A549 (cell line): Measurements from ENCODE around the gene TOM1L2. TPM values are rescaled to one million over a fixed set of nuclear protein-coding genes. Genes with fewer than 3 reads are reported as not detected.

Source experiments
- ATAC-seq, 2 experiments: fragments of 200-7000 bp in 1 of 2; fragments of >200 bp in 1 of 2; cut with Nextera tagmentation in 1 of 2; cut with Tn5 transposase in 1 of 2; 3 replicates each; pipeline versions ENCODE4 v1.8.0 to v1.9.1; 2018 to 2020; ENCODE audit warnings: mild to moderate bottlenecking in 1 of 2, moderate library complexity in 1 of 2
- CTCF ChIA-PET: fragments of 300-600 bp; sonication (Branson Sonifier 250); formaldehyde crosslinking; extraction: SDS; loops from one replicate; lab custom pipeline; 2021; ENCODE audit warnings: antibody characterized with exemption, inconsistent platforms; lab: Yijun Ruan, JAX
- POLR2A ChIA-PET: fragments of 350-600 bp; formaldehyde crosslinking; extraction: SDS; loops from one replicate; lab custom pipeline; 2021; ENCODE audit warnings: antibody characterized with exemption, inconsistent platforms; lab: Yijun Ruan, JAX
- DNase-seq, 2 experiments: peaks; one replicate each; pipeline versions ENCODE4 v3.0.0 to v3.0.0-alpha.2; 2011 to 2016; ENCODE audit warnings: low read depth in 1 of 2, low spot score in 1 of 2
- FAIRE-seq: peaks from 2 replicates; lab custom pipeline; 2011; peaks lifted over from hg19 to GRCh38; lab: Jason Lieb, UNC
- H3K27ac ChIP-seq, 2 experiments: fragments of >200 bp; sonication (Bioruptor Twin); formaldehyde crosslinking; 3 replicates each; pipeline ENCODE4 v1.5.1; 2016 to 2017
- H3K4me1 ChIP-seq: fragments of >200 bp; sonication (Bioruptor Twin); formaldehyde crosslinking; 3 replicates; pipeline ENCODE4 v1.6.1; 2016
- H3K4me2 ChIP-seq: fragments of >200 bp; sonication (Bioruptor Twin); formaldehyde crosslinking; 3 replicates; pipeline ENCODE4 v1.6.1; 2016
- H3K4me3 ChIP-seq: fragments of >200 bp; sonication (Bioruptor Twin); formaldehyde crosslinking; 3 replicates; pipeline ENCODE4 v1.5.1; 2016
- H3K9me3 ChIP-seq: fragments of >200 bp; sonication (Bioruptor Twin); formaldehyde crosslinking; 3 replicates; pipeline ENCODE4 v1.6.1; 2016
- EHMT2 ChIP-seq: fragments of 200-600 bp; sonication (generic); IDR thresholded peaks from 2 replicates; pipeline ENCODE4 v1.6.1; 2016; ENCODE audit warnings: antibody characterized with exemption, low read depth, mild to moderate bottlenecking, moderate library complexity
- FOSL2 ChIP-seq, 2 experiments: fragments of 450-650 bp in 1 of 2; fragments of >200 bp in 1 of 2; sonication (Bioruptor Twin) in 1 of 2; formaldehyde crosslinking; IDR thresholded peaks; 2 replicates each; pipeline versions ENCODE4 v1.5.0 to v1.6.1; 2016 to 2020; ENCODE audit warnings: mild to moderate bottlenecking in 1 of 2, moderate library complexity in 1 of 2
- FOXS1 ChIP-seq: fragments of 250-450 bp; sonication (Bioruptor Pico); IDR thresholded peaks from 2 replicates; pipeline ENCODE4 v1.5.0; 2020; ENCODE audit warnings: mild to moderate bottlenecking, moderate library complexity
- GATA3 ChIP-seq: IDR thresholded peaks from 2 replicates; pipeline ENCODE4 v1.6.1; 2012; ENCODE audit warnings: borderline replicate concordance
- HOXA7 ChIP-seq: fragments of 250-450 bp; sonication (Bioruptor Pico); IDR thresholded peaks from 2 replicates; pipeline ENCODE4 v1.5.0; 2020; ENCODE audit warnings: mild to moderate bottlenecking, moderate library complexity
- HOXB5 ChIP-seq: fragments of 250-450 bp; sonication (Bioruptor Pico); IDR thresholded peaks from 2 replicates; pipeline ENCODE4 v1.5.0; 2020; ENCODE audit warnings: mild to moderate bottlenecking, moderate library complexity
- JUNB ChIP-seq: fragments of >200 bp; sonication (Bioruptor Twin); formaldehyde crosslinking; IDR thresholded peaks from 2 replicates; pipeline ENCODE4 v1.6.1; 2016
- PHF8 ChIP-seq: fragments of 200-600 bp; sonication (generic); IDR thresholded peaks from 2 replicates; pipeline ENCODE4 v1.6.1; 2016; ENCODE audit warnings: low read depth, mild to moderate bottlenecking, antibody characterized with exemption, moderate library complexity, borderline replicate concordance
- SMC3 ChIP-seq: fragments of >200 bp; sonication (Bioruptor Twin); formaldehyde crosslinking; IDR thresholded peaks from 3 replicates; pipeline ENCODE4 v1.6.1; 2018; ENCODE audit warnings: inconsistent platforms
- SREBF2 ChIP-seq: fragments of 450-650 bp; IDR thresholded peaks from 2 replicates; pipeline ENCODE4 v1.6.1; 2014; ENCODE audit warnings: mild to moderate bottlenecking, moderate library complexity
- ZC3H11A ChIP-seq: fragments of 450-650 bp; IDR thresholded peaks from 2 replicates; pipeline ENCODE4 v1.6.1; 2014; ENCODE audit warnings: antibody characterized with exemption, mild to moderate bottlenecking
- ZFP36 ChIP-seq: fragments of 450-650 bp; IDR thresholded peaks from 2 replicates; pipeline ENCODE4 v1.6.1; 2014; ENCODE audit warnings: borderline replicate concordance; ENCODE audit not compliant: partially characterized antibody
- WGBS: methylation state at CpG from one replicate; pipeline ENCODE4 v1.1.6; 2017; ENCODE audit errors: missing lambda C conversion rate; 5-methylcytosine and 5-hydroxymethylcytosine counted together
- polyA plus RNA-seq, 4 experiments: library from polyadenylated mRNA; depleted of rRNA in 3 of 4; stranded (reverse); fragments of >200 nt; fragmentation: RNase III in 1 of 4; extraction: RNeasy Plus Mini Kit Qiagen cat#74134 plus additional on column Dnase treatment in 1 of 4; gene quantifications; 2 replicates in 3 of 4; 3 replicates in 1 of 4; pipeline ENCODE4 v1.2.3, GENCODE V29; 2011 to 2017
- TF ChIP-seq, protein P1 (sequence below): fragments of 250-450 bp; sonication (Bioruptor Pico); IDR thresholded peaks from 2 replicates; pipeline ENCODE4 v1.5.0; 2020; ENCODE audit warnings: low read depth, mild to moderate bottlenecking, moderate library complexity
- TF ChIP-seq, protein P2 (sequence below): fragments of 250-450 bp; sonication (Bioruptor Pico); IDR thresholded peaks from 2 replicates; pipeline ENCODE4 v1.5.0; 2021; ENCODE audit warnings: mild to moderate bottlenecking, moderate library complexity, borderline replicate concordance
- TF ChIP-seq, protein P3 (sequence below): fragments of 200-600 bp; sonication (generic); IDR thresholded peaks from 2 replicates; pipeline ENCODE4 v1.6.1; 2016; ENCODE audit warnings: antibody characterized with exemption, mild to moderate bottlenecking, moderate library complexity
- TF ChIP-seq, protein P4 (sequence below): IDR thresholded peaks from 2 replicates; pipeline ENCODE4 v1.6.1; 2012; ENCODE audit warnings: low read depth, borderline replicate concordance

TOM1L2 gene
- polyA plus RNA-seq, 2 of the 4 experiments (the other 2 are of a cell fraction): 19.2 to 24.7 TPM

DNA sequence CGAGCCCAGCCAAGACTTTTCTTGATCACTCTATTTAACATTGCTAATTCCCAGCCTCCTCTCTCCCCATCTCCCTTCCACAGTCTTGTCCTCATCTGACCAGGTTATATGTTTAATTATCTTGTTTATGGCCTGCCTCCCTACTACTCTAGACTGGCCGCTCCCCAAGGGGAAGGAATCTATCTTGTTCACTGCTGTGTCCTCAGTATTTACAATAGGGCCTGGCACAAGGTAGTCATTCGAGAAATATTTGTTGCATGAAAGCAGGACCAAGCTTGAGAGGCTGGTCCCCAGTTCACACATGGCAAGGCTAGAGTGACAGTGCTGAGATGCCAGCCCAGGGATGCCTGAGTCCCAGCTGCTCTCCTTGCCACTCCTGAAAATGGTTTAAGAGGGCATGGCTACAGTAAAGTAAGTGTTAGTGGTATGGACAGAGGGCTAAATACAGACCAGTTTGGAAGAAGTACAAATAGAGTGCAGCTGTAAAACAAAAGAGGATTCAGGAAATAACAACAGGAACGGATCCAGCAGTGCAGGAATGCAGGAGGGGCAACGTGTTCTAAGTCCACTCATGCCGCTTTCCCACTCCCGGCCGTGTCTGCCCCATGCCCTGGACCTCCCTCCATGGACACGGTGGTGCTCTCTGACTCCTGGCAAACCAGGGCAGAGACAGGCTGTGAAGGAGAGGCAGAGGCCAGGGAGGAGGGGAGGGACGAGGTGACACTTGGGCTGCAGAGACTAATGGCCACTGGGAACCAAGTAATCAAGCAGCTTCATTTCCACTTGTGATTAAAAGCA, 65.6 kb downstream of the TOM1L2 start:
- 76% methylated on average over 10 of the region's 10 CpGs for WGBS
- ATAC-seq (no peak), DNase-seq (no peak), FAIRE-seq (no peak)
- H3K27ac ChIP-seq: peak overlapping the region in 1 of 2 experiments; percentile 19; a peak in 2 of 6 replicates
- H3K9me3 ChIP-seq: no peaks in the 10 kb centered on the region
- CTCF ChIA-PET: interaction anchor here (0.8 to 3.2 kb wide), 6 partner anchors 8 to 127 kb away, joined by 3 to 26 read pairs (median 6); no protein-coding TSS in a partner anchor
- no peak overlapping the region for H3K4me2 ChIP-seq
- H3K4me3 ChIP-seq: no peak overlapping the region
- POLR2A ChIA-PET: interaction anchor here (1.1 kb wide), 1 partner anchor 29 kb away, joined by 3 read pairs; no protein-coding TSS in a partner anchor
- peaks cover 17% of the 10 kb centered on the region for H3K4me1 ChIP-seq
- TF ChIP-seq, protein P1, sequence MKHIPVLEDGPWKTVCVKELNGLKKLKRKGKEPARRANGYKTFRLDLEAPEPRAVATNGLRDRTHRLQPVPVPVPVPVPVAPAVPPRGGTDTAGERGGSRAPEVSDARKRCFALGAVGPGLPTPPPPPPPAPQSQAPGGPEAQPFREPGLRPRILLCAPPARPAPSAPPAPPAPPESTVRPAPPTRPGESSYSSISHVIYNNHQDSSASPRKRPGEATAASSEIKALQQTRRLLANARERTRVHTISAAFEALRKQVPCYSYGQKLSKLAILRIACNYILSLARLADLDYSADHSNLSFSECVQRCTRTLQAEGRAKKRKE: no peak
- TF ChIP-seq SREBF2 (no peak), HOXA7 (CRISPR knock-in tag) (no peak), EHMT2 (no peak), FOXS1 (CRISPR knock-in tag) (no peak)

DNA sequence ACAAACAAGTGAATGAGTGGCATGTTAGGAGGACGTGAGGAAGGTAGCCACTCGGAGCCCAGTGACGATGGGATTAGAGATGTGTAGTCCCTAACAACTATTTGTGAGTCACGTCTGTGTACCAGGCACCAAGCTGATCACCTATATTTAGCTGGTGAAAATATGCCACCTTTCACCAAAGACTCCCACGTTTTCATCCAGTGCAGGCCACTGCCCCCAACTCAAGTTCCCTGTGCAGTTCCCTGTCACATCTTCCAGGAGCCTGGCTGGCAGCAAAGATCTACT, 67.2 kb downstream of the TOM1L2 start:
- Histone ChIP-seq H3K27ac (peak overlapping the region in 1 of 2 experiments; percentile 5; a peak in 2 of 6 replicates), H3K4me1 (peaks cover 33% of the 10 kb centered on the region), H3K9me3 (no peaks in the 10 kb centered on the region), H3K4me2 (no peak overlapping the region), H3K4me3 (no peak overlapping the region)
- ChIA-PET CTCF (interaction anchor here (1.1 to 9.2 kb wide), 4 partner anchors 15 to 128 kb away, joined by 3 to 122 read pairs (median 63); no protein-coding TSS in a partner anchor), POLR2A (no interaction called here)
- no peak for DNase-seq
- 75% methylated on average over 5 of the region's 5 CpGs for WGBS
- ATAC-seq: no peak
- TF ChIP-seq, protein P2, sequence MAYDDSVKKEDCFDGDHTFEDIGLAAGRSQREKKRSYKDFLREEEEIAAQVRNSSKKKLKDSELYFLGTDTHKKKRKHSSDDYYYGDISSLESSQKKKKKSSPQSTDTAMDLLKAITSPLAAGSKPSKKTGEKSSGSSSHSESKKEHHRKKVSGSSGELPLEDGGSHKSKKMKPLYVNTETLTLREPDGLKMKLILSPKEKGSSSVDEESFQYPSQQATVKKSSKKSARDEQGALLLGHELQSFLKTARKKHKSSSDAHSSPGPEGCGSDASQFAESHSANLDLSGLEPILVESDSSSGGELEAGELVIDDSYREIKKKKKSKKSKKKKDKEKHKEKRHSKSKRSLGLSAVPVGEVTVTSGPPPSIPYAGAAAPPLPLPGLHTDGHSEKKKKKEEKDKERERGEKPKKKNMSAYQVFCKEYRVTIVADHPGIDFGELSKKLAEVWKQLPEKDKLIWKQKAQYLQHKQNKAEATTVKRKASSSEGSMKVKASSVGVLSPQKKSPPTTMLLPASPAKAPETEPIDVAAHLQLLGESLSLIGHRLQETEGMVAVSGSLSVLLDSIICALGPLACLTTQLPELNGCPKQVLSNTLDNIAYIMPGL (CRISPR knock-in tag): no peak
- TF ChIP-seq JUNB (no peak), GATA3 (no peak), ZC3H11A (no peak), PHF8 (no peak), HOXA7 (CRISPR knock-in tag) (no peak), ZFP36 (no peak), HOXB5 (CRISPR knock-in tag) (no peak), FOSL2 (IDR thresholded peaks at IDR 0.05) (no peak), FOSL2 (CRISPR knock-in tag; IDR thresholded peaks at IDR 0.05) (no peak), SMC3 (no peak)
- TF ChIP-seq, protein P3, sequence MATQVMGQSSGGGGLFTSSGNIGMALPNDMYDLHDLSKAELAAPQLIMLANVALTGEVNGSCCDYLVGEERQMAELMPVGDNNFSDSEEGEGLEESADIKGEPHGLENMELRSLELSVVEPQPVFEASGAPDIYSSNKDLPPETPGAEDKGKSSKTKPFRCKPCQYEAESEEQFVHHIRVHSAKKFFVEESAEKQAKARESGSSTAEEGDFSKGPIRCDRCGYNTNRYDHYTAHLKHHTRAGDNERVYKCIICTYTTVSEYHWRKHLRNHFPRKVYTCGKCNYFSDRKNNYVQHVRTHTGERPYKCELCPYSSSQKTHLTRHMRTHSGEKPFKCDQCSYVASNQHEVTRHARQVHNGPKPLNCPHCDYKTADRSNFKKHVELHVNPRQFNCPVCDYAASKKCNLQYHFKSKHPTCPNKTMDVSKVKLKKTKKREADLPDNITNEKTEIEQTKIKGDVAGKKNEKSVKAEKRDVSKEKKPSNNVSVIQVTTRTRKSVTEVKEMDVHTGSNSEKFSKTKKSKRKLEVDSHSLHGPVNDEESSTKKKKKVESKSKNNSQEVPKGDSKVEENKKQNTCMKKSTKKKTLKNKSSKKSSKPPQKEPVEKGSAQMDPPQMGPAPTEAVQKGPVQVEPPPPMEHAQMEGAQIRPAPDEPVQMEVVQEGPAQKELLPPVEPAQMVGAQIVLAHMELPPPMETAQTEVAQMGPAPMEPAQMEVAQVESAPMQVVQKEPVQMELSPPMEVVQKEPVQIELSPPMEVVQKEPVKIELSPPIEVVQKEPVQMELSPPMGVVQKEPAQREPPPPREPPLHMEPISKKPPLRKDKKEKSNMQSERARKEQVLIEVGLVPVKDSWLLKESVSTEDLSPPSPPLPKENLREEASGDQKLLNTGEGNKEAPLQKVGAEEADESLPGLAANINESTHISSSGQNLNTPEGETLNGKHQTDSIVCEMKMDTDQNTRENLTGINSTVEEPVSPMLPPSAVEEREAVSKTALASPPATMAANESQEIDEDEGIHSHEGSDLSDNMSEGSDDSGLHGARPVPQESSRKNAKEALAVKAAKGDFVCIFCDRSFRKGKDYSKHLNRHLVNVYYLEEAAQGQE: no peak
- TF ChIP-seq, protein P4, sequence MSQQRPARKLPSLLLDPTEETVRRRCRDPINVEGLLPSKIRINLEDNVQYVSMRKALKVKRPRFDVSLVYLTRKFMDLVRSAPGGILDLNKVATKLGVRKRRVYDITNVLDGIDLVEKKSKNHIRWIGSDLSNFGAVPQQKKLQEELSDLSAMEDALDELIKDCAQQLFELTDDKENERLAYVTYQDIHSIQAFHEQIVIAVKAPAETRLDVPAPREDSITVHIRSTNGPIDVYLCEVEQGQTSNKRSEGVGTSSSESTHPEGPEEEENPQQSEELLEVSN: no peak
- FAIRE-seq: no peak
